ENCODE measurements around the gene CD4. TPM values are rescaled to one million over a fixed set of nuclear protein-coding genes. Genes with fewer than 3 reads are reported as not detected.

CD4 gene
- total RNA-seq, 2 donors from 2014 or later, result 6.2 to 13.4 TPM

GRCh38 chr12:6827982-6828780 lies 38.9 kb downstream of the CD4 start, which contains the start of gene P3H3:
P3H3 (plus strand) TSS chr12:6828407; CDS start chr12:6828441, 34 bp downstream.
- no peak for DNase-seq
- Histone ChIP-seq H3K27me3 (peaks cover 20% of the 10 kb centered on the region), H3K27ac (no peak within 1 kb of the TSS), H3K9me3 (no peaks in the 10 kb centered on the region), H3K4me3 (peak within 1 kb of the TSS; percentile 53), H3K9ac (ENCODE audit: low read depth in 2 of 2, low read length in 2 of 2) (peak within 1 kb of the TSS; percentile 77 to 80), H3K4me1 (no peaks in the 10 kb centered on the region), H3K36me3 (no peaks in the 10 kb centered on the region)
- intact Hi-C loops (cut with DNase I), result loop anchor here (5.0 kb wide), 1 partner anchor 76 kb away; the partner anchor contains the start of gene MLF2
- TF ChIP-seq, protein P1, sequence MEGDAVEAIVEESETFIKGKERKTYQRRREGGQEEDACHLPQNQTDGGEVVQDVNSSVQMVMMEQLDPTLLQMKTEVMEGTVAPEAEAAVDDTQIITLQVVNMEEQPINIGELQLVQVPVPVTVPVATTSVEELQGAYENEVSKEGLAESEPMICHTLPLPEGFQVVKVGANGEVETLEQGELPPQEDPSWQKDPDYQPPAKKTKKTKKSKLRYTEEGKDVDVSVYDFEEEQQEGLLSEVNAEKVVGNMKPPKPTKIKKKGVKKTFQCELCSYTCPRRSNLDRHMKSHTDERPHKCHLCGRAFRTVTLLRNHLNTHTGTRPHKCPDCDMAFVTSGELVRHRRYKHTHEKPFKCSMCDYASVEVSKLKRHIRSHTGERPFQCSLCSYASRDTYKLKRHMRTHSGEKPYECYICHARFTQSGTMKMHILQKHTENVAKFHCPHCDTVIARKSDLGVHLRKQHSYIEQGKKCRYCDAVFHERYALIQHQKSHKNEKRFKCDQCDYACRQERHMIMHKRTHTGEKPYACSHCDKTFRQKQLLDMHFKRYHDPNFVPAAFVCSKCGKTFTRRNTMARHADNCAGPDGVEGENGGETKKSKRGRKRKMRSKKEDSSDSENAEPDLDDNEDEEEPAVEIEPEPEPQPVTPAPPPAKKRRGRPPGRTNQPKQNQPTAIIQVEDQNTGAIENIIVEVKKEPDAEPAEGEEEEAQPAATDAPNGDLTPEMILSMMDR (IDR thresholded peaks at IDR 0.05), result no peak

- H3K27ac ChIP-seq, result no peak overlapping the region
- H3K4me3 ChIP-seq, result peak overlapping the region; percentile 53
- H3K4me1 ChIP-seq, result no peaks in the 10 kb centered on the region
- no peak for DNase-seq
- intact Hi-C loops (cut with DNase I), result loop anchor here (5.0 kb wide), 1 partner anchor 77 kb away; the partner anchor contains the start of gene MLF2
- no peaks in the 10 kb centered on the region for H3K9me3 ChIP-seq
- H3K36me3 ChIP-seq, result no peaks in the 10 kb centered on the region
- peak overlapping the region; percentile 77 to 80 for H3K9ac ChIP-seq (ENCODE audit: low read depth in 2 of 2, low read length in 2 of 2)
- H3K27me3 ChIP-seq, result peaks cover 16% of the 10 kb centered on the region
- TF ChIP-seq, protein P1 (IDR thresholded peaks at IDR 0.05), result no peak
Observed at GRCh38 chr12:6828781-6829535, 39.6 kb downstream of the CD4 start.

- TF ChIP-seq, protein P1 (IDR thresholded peaks at IDR 0.05), result no peak
- intact Hi-C loops (cut with DNase I), result loop anchor here (5.0 kb wide), 1 partner anchor 77 kb away; the partner anchor contains the start of gene MLF2
- Histone ChIP-seq H3K4me1 (no peaks in the 10 kb centered on the region), H3K9ac (ENCODE audit: low read depth in 2 of 2, low read length in 2 of 2) (peak overlapping the region; percentile 77 to 80), H3K4me3 (peak overlapping the region; percentile 53), H3K27ac (no peak overlapping the region), H3K9me3 (no peaks in the 10 kb centered on the region), H3K27me3 (peaks cover 16% of the 10 kb centered on the region), H3K36me3 (no peaks in the 10 kb centered on the region)
- no peak for DNase-seq
Observed at GRCh38 chr12:6829536-6830220, 40.4 kb downstream of the CD4 start.

DNA sequence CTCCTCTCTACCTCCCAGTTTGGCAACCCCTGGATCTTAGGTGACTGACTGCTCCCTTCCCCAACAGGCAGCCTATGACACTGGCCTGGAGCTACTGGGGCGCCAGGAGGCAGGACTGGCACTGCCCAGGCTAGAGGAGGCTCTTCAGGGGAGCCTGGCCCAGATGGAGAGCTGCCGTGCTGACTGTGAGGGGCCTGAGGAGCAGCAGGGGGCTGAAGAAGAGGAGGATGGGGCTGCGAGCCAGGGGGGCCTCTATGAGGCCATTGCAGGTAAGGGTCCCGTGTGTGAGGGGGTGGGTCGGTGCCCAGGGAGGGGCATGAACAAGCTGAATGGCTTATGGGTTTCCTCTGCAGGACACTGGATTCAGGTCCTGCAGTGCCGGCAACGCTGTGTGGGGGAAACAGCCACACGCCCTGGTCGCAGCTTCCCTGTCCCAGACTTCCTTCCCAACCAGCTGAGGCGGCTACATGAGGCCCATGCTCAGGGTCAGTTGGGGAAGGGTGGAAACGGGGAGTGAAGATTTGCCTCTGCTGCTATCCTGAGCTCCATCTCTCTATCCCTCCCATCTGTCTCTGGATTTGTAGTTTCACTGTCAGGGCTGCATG lies 41.1 kb downstream of the CD4 start:
- H3K27me3 ChIP-seq, result peaks cover 16% of the 10 kb centered on the region
- TF ChIP-seq, protein P1 (IDR thresholded peaks at IDR 0.05), result no peak
- H3K27ac ChIP-seq, result no peak overlapping the region
- no peaks in the 10 kb centered on the region for H3K36me3 ChIP-seq
- DNase-seq, result no peak
- H3K4me1 ChIP-seq, result no peaks in the 10 kb centered on the region
- no peak overlapping the region for H3K9ac ChIP-seq (ENCODE audit: low read depth in 2 of 2, low read length in 2 of 2)
- no peak overlapping the region for H3K4me3 ChIP-seq
- no peaks in the 10 kb centered on the region for H3K9me3 ChIP-seq
- intact Hi-C loops (cut with DNase I), result no loop called here

GRCh38 chr12:6830999-6831398 lies 41.7 kb downstream of the CD4 start:
- Histone ChIP-seq H3K27me3 (peaks cover 16% of the 10 kb centered on the region), H3K36me3 (no peaks in the 10 kb centered on the region), H3K4me3 (no peak overlapping the region), H3K4me1 (no peaks in the 10 kb centered on the region), H3K9ac (ENCODE audit: low read depth in 2 of 2, low read length in 2 of 2) (no peak overlapping the region), H3K9me3 (no peaks in the 10 kb centered on the region), H3K27ac (no peak overlapping the region)
- no peak for DNase-seq
- intact Hi-C loops (cut with DNase I), result no loop called here
- TF ChIP-seq, protein P1 (IDR thresholded peaks at IDR 0.05), result no peak
